HUES64 (cell line): ENCODE measurements around the gene GNAO1.

Experiments
- H3K27ac ChIP-seq: 2 replicates; pipeline ENCODE4 v1.7.0; 2013; ENCODE audit warnings: low read depth, low read length, inconsistent platforms
- H3K27me3 ChIP-seq: 2 replicates; pipeline ENCODE4 v1.6.1; 2013; ENCODE audit warnings: mild to moderate bottlenecking, low read length; ENCODE audit not compliant: insufficient read depth
- H3K36me3 ChIP-seq: 2 replicates; pipeline ENCODE4 v1.6.1; 2013; ENCODE audit warnings: mild to moderate bottlenecking, low read length; ENCODE audit not compliant: insufficient read depth
- H3K4me1 ChIP-seq: 2 replicates; pipeline ENCODE4 v1.6.1; 2013; ENCODE audit warnings: mild to moderate bottlenecking, low read length, moderate library complexity; ENCODE audit not compliant: insufficient read depth
- H3K4me3 ChIP-seq: 2 replicates; pipeline ENCODE4 v1.5.1; 2013; ENCODE audit warnings: mild to moderate bottlenecking, low read length, moderate library complexity
- H3K9ac ChIP-seq: 2 replicates; pipeline ENCODE4 v1.6.1; 2013; ENCODE audit warnings: mild to moderate bottlenecking, low read depth, low read length
- H3K9me3 ChIP-seq: 2 replicates; pipeline ENCODE4 v1.6.1; 2013; ENCODE audit warnings: low read depth, low read length; ENCODE audit not compliant: insufficient read depth
- WGBS: fragments of 150-250, 120-280 bp; methylation state at CpG from one replicate; pipeline ENCODE4 v1.1.7; 2013; ENCODE audit warnings: missing lambda C conversion rate; 5-methylcytosine and 5-hydroxymethylcytosine counted together

Gene GNAO1

DNA sequence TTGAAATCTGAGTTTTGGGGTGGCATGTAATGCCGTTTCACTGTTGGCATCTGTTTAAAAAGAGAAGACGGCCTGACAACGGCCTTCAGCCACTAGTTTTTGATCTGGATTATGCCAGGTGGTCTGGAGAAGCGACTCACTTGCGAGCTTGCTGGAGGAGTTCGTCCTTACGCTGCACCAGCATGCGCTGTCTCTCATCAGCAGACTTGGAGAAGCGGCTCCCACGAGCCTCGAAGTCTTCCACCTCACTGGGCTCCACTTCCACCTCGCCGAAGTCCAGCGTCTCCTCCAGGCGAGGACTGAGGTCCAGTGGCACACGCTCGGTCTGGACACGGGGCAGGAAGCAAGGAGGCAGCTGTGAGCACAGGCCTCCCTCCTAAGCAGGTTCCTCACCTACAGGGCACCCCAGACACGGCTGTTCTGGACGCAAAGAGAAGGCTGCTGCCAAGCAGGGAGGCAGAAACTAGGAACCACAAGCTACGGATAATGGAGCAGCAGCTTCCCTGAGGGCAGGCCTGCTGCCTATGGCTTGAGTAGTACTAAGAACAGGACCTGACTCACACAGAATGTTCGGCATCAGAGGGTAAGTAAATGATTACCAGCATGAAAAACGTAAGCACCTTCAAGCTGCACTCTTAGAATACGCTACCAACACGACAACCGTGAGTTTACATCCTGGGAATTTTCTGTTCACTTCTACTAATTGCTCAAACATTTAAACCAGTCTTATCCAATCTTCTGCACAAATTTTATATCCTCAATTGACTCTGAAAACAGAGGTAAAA is 172.7 kb downstream of the GNAO1 start:
- Histone ChIP-seq H3K4me1 (peaks cover 2% of the 10 kb centered on the region; the same call in 1 of the 2 replicates), H3K27me3 (no peaks in the 10 kb centered on the region), H3K36me3 (peaks cover 36% of the 10 kb centered on the region), H3K4me3 (no peak overlapping the region), H3K9me3 (no peaks in the 10 kb centered on the region), H3K9ac (no peak overlapping the region), H3K27ac (no peak overlapping the region)
- 95% methylated on average over 26 of the region's 26 CpGs for whole genome bisulfite sequencing

DNA sequence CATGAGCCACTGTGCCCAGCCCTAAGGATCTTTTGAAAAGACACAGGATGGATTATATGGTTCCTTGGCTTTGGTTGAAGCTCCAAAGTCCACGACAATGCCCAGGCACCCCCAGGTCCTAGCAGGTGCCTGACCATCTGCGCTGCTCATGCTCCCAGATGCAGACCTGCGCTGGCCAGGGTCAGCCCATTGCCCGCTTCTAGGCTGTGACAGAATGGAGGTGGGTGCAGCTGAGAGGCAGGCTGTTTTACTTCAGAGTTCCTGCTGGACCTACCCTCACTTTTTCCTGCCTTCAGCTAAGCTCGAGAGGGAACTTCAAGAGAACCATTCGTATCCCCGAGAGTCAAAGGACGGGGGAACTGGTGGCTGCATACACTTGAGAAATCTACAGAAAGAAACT is 173.6 kb downstream of the GNAO1 start:
- H3K36me3 ChIP-seq: peaks cover 38% of the 10 kb centered on the region
- H3K27me3 ChIP-seq: no peaks in the 10 kb centered on the region
- no peaks in the 10 kb centered on the region for H3K9me3 ChIP-seq
- no peak overlapping the region for H3K9ac ChIP-seq
- H3K27ac ChIP-seq: no peak overlapping the region
- WGBS: 95% methylated on average over 8 of the region's 8 CpGs
- H3K4me1 ChIP-seq: no peaks in the 10 kb centered on the region
- no peak overlapping the region for H3K4me3 ChIP-seq

DNA sequence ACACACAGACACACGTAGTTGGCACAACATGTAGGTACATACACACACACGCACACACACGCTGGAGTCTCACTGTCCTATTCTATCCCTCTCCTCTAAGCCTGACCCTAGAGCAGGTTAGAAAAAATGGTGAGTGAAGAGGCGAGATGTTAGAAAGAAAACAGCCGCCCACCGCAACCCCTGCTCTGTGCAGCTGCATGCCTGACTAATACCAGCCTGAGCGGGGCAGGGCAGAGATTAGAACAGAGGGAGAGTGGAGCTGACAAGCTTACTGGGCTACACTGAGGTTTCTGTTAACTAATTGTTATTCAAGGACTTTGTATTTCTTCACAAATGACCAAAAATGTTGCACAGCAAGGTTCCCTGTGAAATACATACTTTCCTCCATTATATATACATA is 174.3 kb downstream of the GNAO1 start:
- Histone ChIP-seq H3K4me1 (0 out of 2 replicates have a peak, but pooled peaks cover under 1% of the 10 kb centered on the region), H3K4me3 (no peak overlapping the region), H3K9ac (no peak overlapping the region), H3K27ac (no peak overlapping the region), H3K9me3 (no peaks in the 10 kb centered on the region), H3K36me3 (peaks cover 38% of the 10 kb centered on the region), H3K27me3 (no peaks in the 10 kb centered on the region)
- WGBS: 75% methylated on average over 7 of the region's 7 CpGs

DNA sequence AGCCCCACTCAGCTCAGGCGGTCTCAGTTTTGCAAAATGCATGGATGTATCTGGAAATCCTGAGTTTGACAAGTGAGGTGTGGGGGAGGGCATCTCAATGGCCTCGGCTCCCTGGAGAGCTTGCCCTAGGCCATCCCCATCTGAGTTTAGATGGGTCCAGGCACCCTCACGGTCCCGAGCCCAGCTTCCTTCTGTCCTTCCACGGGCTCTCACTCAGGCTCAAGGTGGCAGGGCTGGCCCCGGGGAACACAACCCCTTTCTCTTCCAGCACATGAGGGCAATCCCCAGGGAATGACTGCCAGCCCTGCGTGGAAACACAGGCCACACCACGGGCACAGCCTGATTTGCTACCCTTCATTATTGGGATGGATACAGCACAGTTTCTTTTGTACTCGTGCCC is 175.7 kb downstream of the GNAO1 start:
- H3K4me3 ChIP-seq: no peak overlapping the region
- 0 out of 2 replicates have a peak, but pooled peaks cover 5% of the 10 kb centered on the region for H3K4me1 ChIP-seq
- peaks cover 38% of the 10 kb centered on the region for H3K36me3 ChIP-seq
- no peaks in the 10 kb centered on the region for H3K27me3 ChIP-seq
- H3K9ac ChIP-seq: no peak overlapping the region
- no peak overlapping the region for H3K27ac ChIP-seq
- H3K9me3 ChIP-seq: no peaks in the 10 kb centered on the region
- 96% methylated on average over 9 of the region's 9 CpGs for WGBS

DNA sequence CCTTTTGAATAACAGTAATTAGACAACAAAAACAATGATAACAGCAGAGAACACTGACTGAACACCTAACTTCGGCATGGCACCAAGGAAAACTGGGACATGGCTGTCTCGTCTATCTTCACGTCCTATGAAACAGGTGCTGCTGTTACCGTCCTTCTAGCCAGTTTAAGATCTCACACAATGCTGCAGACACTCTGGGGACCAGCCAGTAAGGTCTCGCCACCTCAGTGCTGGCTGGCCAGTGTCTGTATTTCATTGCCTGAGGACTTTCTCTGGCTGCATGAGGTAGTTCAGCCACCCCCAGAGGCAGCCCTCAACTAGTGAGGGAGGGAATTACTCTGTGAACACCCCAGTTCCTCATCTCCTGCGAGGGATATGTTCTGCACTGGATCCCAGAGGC is 176.5 kb downstream of the GNAO1 start:
- H3K9ac ChIP-seq: no peak overlapping the region
- 0 out of 2 replicates have a peak, but pooled peaks cover 5% of the 10 kb centered on the region for H3K4me1 ChIP-seq
- H3K4me3 ChIP-seq: no peak overlapping the region
- no peak overlapping the region for H3K27ac ChIP-seq
- H3K9me3 ChIP-seq: no peaks in the 10 kb centered on the region
- no peaks in the 10 kb centered on the region for H3K27me3 ChIP-seq
- WGBS: 92% methylated on average over 6 of the region's 6 CpGs
- peaks cover 30% of the 10 kb centered on the region for H3K36me3 ChIP-seq

DNA sequence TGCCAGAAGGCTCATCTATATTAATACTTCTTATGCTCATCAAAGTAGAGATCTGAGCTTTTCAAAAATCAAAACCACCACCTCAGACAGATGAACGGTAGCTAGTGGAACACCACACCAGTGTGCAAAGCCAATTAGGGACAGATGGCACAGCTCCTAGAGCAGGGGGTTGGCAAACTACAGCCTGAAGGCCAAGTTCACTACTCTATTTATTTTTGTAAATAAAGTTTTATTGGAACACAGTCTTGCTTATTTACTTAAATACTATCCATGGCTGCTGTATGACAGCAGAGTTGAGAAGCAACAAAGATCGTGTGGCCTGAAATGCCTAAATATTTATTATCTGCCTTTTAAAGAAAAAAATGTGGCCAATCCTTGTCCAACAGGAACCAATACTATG is 177.3 kb downstream of the GNAO1 start:
- Histone ChIP-seq H3K9me3 (no peaks in the 10 kb centered on the region), H3K4me3 (no peak overlapping the region), H3K27me3 (no peaks in the 10 kb centered on the region), H3K4me1 (0 out of 2 replicates have a peak, but pooled peaks cover 5% of the 10 kb centered on the region), H3K9ac (no peak overlapping the region), H3K27ac (no peak overlapping the region), H3K36me3 (peaks cover 22% of the 10 kb centered on the region)
- WGBS: 94% methylated on average over 2 of the region's 2 CpGs

DNA sequence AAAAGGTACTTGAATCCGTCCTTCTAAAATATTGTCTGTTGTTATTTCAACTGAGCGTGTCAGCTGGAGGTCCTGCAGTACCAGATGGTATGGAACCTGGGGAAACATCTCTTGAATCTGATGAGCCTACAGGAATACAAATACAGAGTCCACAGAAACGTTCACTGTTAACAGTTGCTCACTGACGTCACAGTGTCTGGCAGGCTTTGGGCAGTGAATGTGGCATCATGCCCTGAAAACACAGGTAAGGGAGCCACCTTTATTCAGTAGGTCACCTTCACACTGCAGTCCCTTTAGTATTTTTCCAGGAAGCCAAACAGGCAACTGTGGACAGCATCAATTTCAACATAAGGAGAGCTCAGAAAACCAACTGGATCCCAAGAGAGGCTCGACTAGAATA is 177.9 kb downstream of the GNAO1 start:
- no peak overlapping the region for H3K27ac ChIP-seq
- peaks cover 16% of the 10 kb centered on the region; the same call in 1 of the 2 replicates for H3K36me3 ChIP-seq
- H3K4me1 ChIP-seq: 0 out of 2 replicates have a peak, but pooled peaks cover 5% of the 10 kb centered on the region
- H3K4me3 ChIP-seq: no peak overlapping the region
- no peaks in the 10 kb centered on the region for H3K9me3 ChIP-seq
- 95% methylated on average over 5 of the region's 5 CpGs for WGBS
- H3K27me3 ChIP-seq: no peaks in the 10 kb centered on the region
- H3K9ac ChIP-seq: no peak overlapping the region

DNA sequence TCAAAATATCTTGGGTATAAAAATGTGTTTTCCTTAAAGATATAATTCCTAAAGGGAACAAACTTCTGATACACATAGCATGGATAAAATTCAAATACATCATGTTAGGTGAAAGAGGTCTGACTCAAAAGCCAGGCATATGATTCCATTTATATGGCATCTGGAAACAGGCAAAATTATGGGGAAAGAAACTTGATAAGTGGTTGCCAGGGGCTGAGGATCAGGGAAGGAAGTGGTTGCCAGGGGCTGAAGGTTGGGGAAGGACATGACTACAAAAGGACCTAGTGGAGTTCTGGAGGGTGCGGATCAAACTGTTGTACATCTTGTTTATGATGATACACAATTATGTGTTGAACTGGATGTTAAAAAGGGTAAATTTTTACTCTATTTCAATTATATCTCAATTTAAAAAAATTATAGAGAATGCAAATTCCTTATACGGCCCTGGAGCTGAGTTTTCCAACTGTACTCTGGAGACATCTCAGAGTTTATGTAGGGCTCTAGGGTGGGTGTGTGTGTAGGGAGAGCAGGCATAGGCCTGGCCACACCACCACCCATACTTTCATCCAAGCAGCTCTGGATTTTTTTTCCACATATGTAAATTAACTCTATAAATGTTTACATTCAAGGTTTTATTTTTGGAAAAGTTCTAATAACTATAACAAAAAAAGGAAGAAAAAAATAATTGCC is 179.0 kb downstream of the GNAO1 start:
- no peaks in the 10 kb centered on the region for H3K9me3 ChIP-seq
- 0 out of 2 replicates have a peak, but pooled peaks cover 5% of the 10 kb centered on the region for H3K4me1 ChIP-seq
- WGBS: 100% methylated on average over 1 of the region's 2 CpGs
- H3K27ac ChIP-seq: no peak overlapping the region
- H3K4me3 ChIP-seq: no peak overlapping the region
- no peak overlapping the region for H3K9ac ChIP-seq
- no peaks in the 10 kb centered on the region for H3K27me3 ChIP-seq
- peaks cover 13% of the 10 kb centered on the region; the same call in 1 of the 2 replicates for H3K36me3 ChIP-seq

DNA sequence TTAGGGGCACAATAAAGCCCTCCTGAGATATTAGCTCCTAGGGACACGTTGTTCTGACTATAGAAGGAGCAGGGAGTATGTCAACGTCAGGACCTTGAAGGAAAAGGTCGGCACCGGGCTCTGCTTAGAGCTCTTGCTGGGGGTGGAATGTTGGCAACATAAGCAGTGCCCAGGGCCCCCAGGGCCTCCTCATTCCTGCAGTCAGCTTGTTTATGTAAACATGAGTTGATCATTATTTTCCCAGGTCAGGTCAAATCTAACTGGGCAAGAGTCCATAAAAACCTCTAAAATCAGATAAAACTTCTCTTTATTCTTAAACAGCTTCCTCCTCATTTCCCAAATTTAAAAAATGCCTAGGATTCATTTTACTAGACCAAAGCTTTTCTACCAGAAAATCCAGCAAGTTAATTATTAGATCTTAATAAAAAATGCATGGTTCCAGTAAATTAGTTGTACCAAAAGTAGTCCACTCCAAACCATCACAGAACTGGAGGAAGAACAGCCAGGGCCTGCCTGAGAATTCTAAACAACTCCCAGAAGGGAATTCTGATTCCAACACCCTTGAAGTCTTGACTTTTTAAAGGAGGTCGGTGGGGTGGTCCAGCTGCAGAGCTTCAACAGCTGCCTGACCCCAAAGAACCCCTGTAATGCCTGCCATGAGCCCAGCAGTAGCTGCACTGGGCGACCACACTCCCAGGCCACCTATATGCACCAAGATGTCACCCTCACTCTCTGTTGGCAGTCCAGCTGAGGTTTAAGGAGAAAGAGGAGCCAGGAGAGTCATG is 179.8 kb downstream of the GNAO1 start:
- WGBS: 87% methylated on average over 6 of the region's 6 CpGs
- Histone ChIP-seq H3K36me3 (peaks cover 13% of the 10 kb centered on the region; the same call in 1 of the 2 replicates), H3K27ac (no peak overlapping the region), H3K9me3 (no peaks in the 10 kb centered on the region), H3K9ac (no peak overlapping the region), H3K4me1 (0 out of 2 replicates have a peak, but pooled peaks cover 5% of the 10 kb centered on the region), H3K4me3 (no peak overlapping the region), H3K27me3 (no peaks in the 10 kb centered on the region)

DNA sequence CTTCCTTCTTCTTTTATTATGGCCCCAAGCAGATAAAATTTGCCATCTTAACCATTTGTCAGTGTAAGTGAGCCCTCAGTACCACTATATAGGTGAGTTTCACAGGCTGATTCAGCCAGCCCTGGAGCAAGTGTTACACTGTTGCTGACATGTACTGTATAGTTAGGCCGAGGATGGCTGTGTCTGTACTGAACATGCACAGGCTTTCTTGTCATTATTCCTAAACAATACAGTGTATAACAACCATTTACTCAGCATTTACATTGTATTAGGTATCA is 180.3 kb downstream of the GNAO1 start:
- WGBS: 100% methylated on average over 1 of the region's 1 CpG
- H3K27me3 ChIP-seq: no peaks in the 10 kb centered on the region
- H3K9me3 ChIP-seq: no peaks in the 10 kb centered on the region
- H3K4me1 ChIP-seq: 0 out of 2 replicates have a peak, but pooled peaks cover 5% of the 10 kb centered on the region
- no peak overlapping the region for H3K9ac ChIP-seq
- H3K4me3 ChIP-seq: no peak overlapping the region
- peaks cover 13% of the 10 kb centered on the region; the same call in 1 of the 2 replicates for H3K36me3 ChIP-seq
- no peak overlapping the region for H3K27ac ChIP-seq
